ENCODE data around the gene TWF2.

TWF2 gene

DNA sequence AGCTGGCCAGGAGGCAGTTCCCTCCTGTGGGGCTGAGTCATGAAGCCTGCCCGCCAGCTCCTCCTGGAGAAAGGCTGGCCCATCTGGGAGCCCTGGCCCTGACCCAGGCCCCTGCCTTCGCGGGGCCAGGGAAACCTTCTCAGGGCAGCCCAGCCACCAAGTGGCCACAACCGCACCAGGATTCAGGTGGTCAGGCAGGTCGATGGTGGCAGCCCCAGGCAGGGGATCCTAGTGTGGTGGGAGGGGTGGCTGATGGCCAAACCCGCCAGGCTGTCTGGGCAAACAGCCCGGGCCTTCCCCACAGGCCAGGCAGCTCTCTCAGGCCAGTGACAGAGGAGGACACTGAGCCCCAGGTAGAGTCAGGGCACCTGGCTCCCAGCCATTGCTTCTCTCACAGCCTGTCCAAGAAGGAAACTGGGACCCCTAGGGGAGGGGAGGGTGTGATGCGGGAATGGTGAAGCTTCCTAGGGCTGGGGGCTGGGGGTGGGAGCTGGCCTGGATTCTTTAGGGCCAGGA lies 1.2 kb downstream of the TWF2 start:
- no peak for DNase-seq (ENCODE audit: low read depth in 2 of 2)

- no peak for DNase-seq (ENCODE audit: low read depth in 2 of 2)
Measured at GRCh38 chr3:52237006-52237656, 1.8 kb downstream of the TWF2 start.

DNA sequence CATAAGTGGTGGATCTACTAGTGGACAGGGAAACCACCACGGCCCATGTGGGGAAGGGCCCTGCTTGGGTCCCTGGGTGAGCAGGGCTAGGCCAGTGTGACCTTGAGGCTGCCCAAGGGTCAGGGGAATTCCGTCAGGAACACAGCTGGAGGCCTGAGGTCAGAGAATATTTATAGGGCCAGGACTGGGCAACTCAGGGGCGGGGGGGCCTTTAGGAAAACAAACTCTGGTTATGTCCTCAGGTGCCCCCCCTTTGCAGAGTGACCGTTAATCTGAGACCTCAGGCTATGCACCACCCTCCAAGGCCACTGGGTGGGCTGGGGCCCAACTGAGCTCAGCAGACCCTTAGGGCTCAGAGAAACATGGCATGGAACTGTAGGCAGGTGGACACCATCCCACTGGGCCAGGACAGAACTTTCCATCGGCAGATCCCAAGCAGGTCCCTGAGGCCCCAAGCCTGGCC lies 2.5 kb downstream of the TWF2 start:
- no peak for DNase-seq (ENCODE audit: low read depth in 2 of 2)

DNA sequence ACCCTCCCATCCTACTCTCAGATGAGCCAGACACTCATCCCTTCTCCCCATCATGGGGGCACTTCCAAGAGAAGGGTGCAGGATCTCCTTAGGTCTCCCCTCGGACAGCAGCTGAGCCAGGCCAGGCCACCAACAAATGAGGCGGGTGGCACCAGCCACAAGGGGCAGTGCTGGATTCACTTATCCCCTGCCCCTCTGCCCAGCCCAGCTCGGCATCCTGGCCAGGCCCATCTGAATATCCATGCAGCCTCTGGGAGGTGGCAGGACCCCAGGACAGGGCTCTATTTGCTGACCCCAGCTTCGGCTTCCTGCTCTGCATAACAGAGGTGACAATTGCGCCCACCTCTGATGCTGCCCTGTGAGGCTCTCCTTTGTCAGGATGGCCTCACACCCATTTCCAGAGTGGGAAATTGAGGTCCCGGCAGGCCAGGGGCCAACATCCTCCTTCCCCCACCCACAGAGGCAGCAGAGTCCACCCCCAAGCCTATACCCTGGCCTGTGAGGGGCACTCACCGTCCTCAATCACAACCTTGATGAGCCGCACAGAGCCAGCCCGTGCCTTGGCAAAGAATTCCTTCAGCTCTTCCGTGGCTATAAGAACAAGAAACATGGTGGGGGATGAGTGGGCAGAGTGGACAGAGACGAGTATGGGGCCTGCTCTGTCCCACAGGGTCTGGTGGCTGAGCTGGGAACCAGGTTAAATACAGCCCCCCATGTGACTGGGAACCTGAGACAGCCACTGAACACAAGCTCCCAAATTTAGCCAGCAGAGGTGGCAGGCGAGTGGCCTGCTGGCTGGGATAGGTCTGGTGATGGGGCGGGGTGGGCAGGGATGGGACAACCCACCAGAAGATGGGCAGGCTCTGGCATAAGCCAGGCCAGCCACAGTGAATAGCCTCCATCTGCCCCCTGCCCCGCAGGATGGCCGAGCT lies 4.2 kb downstream of the TWF2 start:
- DNase-seq (ENCODE audit: low read depth in 2 of 2) = no peak

DNA sequence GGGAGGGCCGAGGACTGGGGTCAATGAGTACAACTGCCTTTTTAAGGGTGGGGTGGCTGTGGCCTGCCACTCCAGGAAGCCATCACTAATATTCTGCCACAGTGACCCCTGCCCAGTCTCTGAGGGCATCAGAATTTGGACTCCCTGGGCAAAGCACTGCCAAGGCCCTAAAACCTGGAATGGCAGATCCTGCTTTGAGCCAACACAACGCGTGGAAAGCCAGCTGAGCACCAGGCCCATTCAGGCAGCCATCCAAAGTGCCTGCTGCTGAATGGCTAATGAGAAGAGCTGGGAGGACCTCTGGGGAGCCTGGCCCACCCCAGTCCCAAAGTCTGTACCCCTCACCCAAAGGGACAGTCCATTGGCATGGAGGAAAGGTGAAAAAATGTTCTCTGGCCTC lies 5.0 kb downstream of the TWF2 start:
- no peak for DNase-seq (ENCODE audit: low read depth in 2 of 2)

- DNase-seq (ENCODE audit: low read depth in 2 of 2) = no peak
Measured at GRCh38 chr3:52233108-52233591, 5.8 kb downstream of the TWF2 start.

GRCh38 chr3:52232279-52233107 lies 6.5 kb downstream of the TWF2 start:
- DNase-seq (ENCODE audit: low read depth in 2 of 2) = no peak

DNA sequence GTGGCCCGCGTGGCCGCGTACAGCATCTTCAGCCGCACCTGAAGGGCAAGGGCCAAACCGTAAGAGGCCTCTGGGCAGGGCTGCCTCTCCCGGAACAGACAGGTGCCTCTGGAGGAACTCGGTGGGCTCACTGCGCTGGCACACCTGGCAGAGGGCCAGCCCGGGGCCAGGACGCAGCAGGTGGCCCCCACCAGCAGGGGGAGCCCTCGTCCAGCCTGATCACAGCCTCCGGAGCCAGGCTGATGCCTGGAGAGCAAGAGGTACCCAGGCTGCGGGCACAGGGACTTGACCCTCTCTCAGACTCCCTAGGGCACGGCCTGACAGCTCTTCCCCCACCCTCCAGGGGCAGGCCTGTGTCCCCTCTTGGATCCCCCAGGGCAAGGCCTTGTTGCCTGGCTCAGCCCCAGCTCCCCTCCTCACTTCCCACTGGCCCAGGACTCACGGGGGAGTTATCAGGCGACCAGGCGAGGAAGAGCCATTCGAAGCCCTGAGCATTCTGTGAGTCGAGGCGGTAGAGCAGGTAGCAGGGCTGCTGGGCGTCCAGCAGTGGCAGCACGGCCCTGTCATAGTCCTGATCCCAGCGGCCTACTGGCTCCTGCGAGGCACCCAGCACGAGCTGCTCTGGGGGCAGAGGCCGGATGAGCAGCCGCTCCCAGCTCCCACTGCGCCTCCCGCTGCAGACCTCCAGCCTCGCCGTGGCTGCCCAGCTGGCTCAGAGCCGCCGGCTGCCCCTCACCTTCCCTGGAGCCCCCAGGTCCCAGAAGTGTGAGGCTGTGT lies 7.3 kb downstream of the TWF2 start:
- DNase-seq (ENCODE audit: low read depth in 2 of 2) = peak; percentile 65 to 84

GRCh38 chr3:52230889-52231499 lies 8.0 kb downstream of the TWF2 start:
- DNase-seq (ENCODE audit: low read depth in 2 of 2) = no peak

DNA sequence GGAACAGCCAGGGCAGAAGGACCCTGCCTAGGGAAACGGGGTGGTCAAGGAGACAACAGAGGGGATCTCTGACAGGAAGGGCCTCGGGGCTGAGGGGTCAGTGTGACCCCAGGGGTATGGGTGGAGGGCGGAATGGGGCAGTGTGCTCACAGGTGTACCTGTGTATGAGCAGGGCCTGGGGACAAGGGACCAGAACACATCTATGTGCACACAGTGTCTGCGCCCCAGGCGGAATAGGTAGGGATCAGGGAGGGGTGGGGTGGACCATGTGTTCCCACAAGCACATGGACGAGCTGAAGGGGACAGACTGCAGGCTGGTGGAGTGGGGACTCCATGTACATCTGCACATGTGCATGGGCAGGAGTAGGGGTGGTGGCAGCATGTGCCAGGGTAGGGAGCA lies 8.5 kb downstream of the TWF2 start:
- DNase-seq (ENCODE audit: low read depth in 2 of 2) = no peak

GRCh38 chr3:52229656-52230055 lies 9.3 kb downstream of the TWF2 start:
- no peak for DNase-seq (ENCODE audit: low read depth in 2 of 2)

- no peak for DNase-seq (ENCODE audit: low read depth in 2 of 2)
Measured at GRCh38 chr3:52228751-52229291, 10.1 kb downstream of the TWF2 start.

- no peak for DNase-seq (ENCODE audit: low read depth in 2 of 2)
Measured at GRCh38 chr3:52228266-52228665, 10.7 kb downstream of the TWF2 start.

DNA sequence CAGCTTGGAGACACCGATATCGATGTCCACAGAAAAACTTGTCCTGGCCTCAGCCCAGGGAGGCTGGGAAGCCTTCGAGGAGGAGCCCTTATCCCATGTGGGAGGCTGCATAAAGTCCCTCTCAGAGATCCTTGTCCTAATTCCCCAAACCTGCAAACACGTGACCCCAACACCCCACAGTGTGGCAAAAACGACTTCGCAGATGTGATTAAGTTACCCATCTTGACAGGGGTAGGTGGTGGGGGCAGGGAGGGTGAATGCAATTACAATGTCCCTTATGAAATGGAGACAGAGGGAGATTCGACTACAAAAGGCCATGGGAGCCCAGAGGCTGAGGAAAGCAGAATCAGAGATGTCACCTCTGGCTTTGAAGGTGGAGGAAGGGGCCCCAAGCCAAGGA lies 11.2 kb downstream of the TWF2 start:
- DNase-seq (ENCODE audit: low read depth in 2 of 2) = no peak

- DNase-seq (ENCODE audit: low read depth in 2 of 2) = no peak
Measured at GRCh38 chr3:52227117-52227516, 11.8 kb downstream of the TWF2 start.

DNA sequence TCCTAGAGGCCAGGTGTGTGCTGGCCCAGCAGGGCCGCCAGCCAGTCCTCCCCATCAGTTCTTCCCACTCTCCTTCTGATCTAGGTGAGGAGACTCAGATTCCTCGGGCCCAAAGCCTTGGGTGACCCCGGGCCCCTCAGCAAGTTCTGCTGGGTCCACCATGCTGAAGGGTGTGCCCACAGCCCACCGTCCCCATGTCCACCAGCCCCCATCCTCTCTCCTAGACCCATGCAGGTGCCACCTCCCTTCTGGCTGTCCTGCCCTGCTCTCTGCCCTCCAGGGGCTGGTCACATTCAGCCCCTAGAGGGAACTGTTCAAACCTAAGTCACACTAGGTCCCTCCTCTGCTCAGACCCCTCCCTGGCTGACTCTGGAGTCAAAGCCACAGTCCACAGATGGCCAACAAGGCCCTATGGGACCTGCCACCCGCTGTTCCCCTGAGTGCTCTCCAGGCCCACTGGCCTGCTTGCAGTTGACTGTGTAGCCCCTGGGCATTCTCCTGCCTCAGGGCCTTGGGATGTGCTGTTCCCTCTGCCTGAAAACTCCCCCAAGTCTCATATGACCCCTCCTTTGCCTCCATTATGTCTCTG lies 12.6 kb downstream of the TWF2 start:
- DNase-seq (ENCODE audit: low read depth in 2 of 2) = no peak

DNA sequence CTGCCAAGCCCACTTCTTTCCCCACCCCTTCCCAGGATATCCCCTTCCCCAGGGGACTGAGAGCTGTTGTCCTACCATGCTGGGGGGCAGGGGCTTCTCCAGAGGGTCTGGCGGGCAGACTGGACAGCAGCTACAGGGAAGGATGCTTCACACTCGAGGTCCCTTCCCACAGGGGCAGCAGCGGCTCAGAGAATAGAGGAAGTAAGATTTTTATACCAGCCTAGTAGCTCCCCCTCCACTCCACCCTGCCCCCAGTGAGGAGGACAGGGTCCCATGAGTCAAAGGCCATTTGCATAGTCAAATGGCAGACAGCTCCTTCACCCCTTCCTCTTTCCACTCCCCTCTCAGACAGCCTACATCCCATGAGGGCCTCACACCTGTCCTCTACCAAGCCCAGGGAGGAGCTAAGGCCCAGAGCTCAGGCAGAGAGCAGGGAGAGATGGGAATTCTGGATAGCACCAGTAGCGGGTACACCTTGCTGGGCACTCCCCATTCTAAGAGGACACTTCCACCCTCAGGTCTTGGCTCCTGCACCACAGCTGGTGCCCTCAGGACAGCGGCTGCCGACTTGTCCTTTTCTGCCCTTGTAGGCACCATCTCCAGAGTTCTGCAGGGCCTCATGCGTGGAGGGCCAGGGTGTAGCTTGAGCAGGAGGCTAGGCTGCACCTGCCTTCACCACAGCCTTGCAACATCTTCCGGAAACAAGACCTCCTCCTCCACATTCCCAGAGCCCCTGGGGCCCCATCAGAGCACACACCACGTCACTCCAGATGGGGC lies 13.3 kb downstream of the TWF2 start, which contains the start of gene TLR9:
TSS of gene TLR9 (minus strand) at position 194 of the 777 bp plus-strand sequence. CDS start at position 78, 116 bp downstream.
- DNase-seq (ENCODE audit: low read depth in 2 of 2) = no peak

DNA sequence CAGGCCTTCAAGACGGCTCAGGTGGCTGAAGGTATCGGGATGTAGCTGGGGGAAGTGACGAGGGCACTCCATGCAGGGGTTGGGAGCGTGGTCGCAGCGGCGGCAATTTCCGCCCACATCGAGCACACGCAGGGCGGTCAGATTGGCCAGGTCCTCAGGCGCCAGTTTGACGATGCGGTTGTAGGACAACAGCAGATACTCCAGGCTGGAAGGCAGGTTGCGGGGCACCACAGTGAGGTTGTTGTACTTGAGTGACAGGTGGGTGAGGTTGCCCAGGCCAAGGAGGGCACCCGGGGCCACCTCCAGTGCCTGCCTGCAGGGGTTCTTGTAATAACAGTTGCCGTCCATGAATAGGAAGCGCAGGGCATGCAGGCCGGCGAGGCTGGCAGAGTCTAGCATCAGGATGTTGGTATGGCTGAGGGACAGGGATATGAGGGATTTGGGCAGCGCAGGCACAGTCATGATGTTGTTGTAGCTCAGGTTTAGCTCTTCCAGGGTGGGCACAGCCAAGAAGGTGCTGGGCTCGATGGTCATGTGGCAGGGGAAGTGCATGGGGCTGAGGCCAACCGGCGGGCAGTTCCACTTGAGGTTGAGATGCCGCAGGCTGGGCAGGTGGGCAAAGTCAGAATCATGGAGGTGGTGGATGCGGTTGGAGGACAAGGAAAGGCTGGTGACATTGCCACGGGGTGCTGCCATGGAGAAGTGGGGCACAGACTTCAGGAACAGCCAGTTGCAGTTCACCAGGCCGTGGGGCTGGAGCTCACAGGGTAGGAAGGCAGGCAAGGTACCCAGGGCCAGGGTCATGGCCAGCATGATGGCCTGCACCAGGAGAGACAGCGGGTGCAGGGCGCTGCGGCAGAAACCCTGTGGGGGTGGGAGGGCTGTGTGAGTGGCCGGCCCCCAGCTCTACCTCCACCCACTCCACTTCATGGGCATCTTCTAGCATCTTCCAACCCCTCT lies 15.2 kb downstream of the TWF2 start:
- DNase-seq (ENCODE audit: low read depth in 2 of 2) = no peak

All from stimulated activated CD4-positive, alpha-beta T cell treated with anti-CD3 and anti-CD28 coated beads, Interleukin-15, amount 100 ng/mL, for 48 hours (primary cell).